Measurements from ENCODE around the gene PIERCE2. TPM values are rescaled to one million over a fixed set of nuclear protein-coding genes. Genes with fewer than 3 reads are reported as not detected.
A peak's percentile ranks its signal among the peaks of the same experiment; 100 is the strongest.
"Not testable (repeated sequence)": the region's sequence is repeated elsewhere in the genome, so short reads cannot be mapped to it uniquely, and the experiment has no call there.

PIERCE2 gene
- total RNA-seq, 1 experiment from 2014 or later: 3.5 TPM

GRCh38 chr15:55447030-55447394, 38.7 kb downstream of the PIERCE2 start:
- CTCF ChIA-PET; H3K36me3 Mint-ChIP-seq (ENCODE audit: insufficient read depth, unreplicated experiment); H3K4me1 Mint-ChIP-seq (ENCODE audit: insufficient read depth, unreplicated experiment); POLR2A ChIA-PET; BruUV-seq (replicated peaks); H3K27me3 Mint-ChIP-seq (ENCODE audit: insufficient read depth, unreplicated experiment); DNase-seq (ENCODE audit: unreplicated experiment); H3K9me3 Mint-ChIP-seq (ENCODE audit: unreplicated experiment); intact Hi-C loops (cut with micrococcal nuclease); H3K27ac Mint-ChIP-seq (ENCODE audit: low read depth, unreplicated experiment); H3K4me3 Mint-ChIP-seq (ENCODE audit: unreplicated experiment): not testable (repeated sequence)

GRCh38 chr15:55457401-55458022, 49.2 kb downstream of the PIERCE2 start:
- ChIA-PET POLR2A (no interaction called here), CTCF (interaction anchor here (0.6 to 0.9 kb wide), 3 partner anchors 15 to 485 kb away, joined by 3 to 6 read pairs (median 4); no protein-coding TSS in a partner anchor)
- no peaks in the 10 kb centered on the region for H3K4me1 Mint-ChIP-seq (ENCODE audit: insufficient read depth, unreplicated experiment)
- intact Hi-C loops (cut with micrococcal nuclease): no loop called here
- no peaks in the 10 kb centered on the region for H3K27me3 Mint-ChIP-seq (ENCODE audit: insufficient read depth, unreplicated experiment)
- no peak overlapping the region for H3K4me3 Mint-ChIP-seq (ENCODE audit: unreplicated experiment)
- no TSS peak for BruUV-seq (replicated peaks)
- peaks cover 5% of the 10 kb centered on the region for H3K36me3 Mint-ChIP-seq (ENCODE audit: insufficient read depth, unreplicated experiment)
- DNase-seq (ENCODE audit: unreplicated experiment): no peak
- TF ChIP-seq CTCF (IDR thresholded peaks at IDR 0.05; ENCODE audit: unreplicated experiment): no peak
- H3K9me3 Mint-ChIP-seq (ENCODE audit: unreplicated experiment): no peaks in the 10 kb centered on the region
- H3K27ac Mint-ChIP-seq (ENCODE audit: low read depth, unreplicated experiment): no peak overlapping the region

- DNase-seq (ENCODE audit: unreplicated experiment): no peak
- Mint-ChIP-seq H3K27me3 (ENCODE audit: insufficient read depth, unreplicated experiment) (no peaks in the 10 kb centered on the region), H3K4me1 (ENCODE audit: insufficient read depth, unreplicated experiment) (no peaks in the 10 kb centered on the region), H3K36me3 (ENCODE audit: insufficient read depth, unreplicated experiment) (peaks cover 5% of the 10 kb centered on the region), H3K4me3 (ENCODE audit: unreplicated experiment) (no peak overlapping the region), H3K9me3 (ENCODE audit: unreplicated experiment) (peaks cover 15% of the 10 kb centered on the region), H3K27ac (ENCODE audit: low read depth, unreplicated experiment) (no peak overlapping the region)
- ChIA-PET CTCF (interaction anchor here (0.6 kb wide), 1 partner anchor 11 kb away, joined by 4 read pairs; no protein-coding TSS in a partner anchor), POLR2A (no interaction called here)
- no TSS peak for BruUV-seq (replicated peaks)
- intact Hi-C loops (cut with micrococcal nuclease): no loop called here
- TF ChIP-seq CTCF (IDR thresholded peaks at IDR 0.05; ENCODE audit: unreplicated experiment): no peak
These were observed 53.2 kb downstream of the PIERCE2 start for GRCh38 chr15:55461447-55461846.

DNA sequence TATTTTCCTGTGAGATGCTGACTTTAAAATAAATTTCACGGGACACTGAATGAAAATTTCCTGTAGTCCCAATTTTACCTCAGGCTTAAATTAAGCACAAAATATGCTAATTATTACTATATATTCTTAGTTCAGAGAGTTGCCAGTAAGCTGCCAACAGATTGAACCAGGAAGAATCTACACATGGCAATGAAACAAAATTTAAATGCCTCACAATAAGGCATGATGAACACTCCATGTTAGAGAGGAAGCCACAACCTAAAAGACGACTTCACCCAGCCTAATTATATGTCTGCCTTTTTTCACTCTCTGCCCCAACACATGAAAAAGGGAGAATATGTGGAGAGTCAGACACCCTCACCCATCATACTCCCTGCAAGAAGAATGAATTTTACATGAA, 60.0 kb downstream of the PIERCE2 start:
- Mint-ChIP-seq H3K4me1 (ENCODE audit: insufficient read depth, unreplicated experiment) (no peaks in the 10 kb centered on the region), H3K9me3 (ENCODE audit: unreplicated experiment) (peaks cover 10% of the 10 kb centered on the region), H3K27me3 (ENCODE audit: insufficient read depth, unreplicated experiment) (no peaks in the 10 kb centered on the region), H3K27ac (ENCODE audit: low read depth, unreplicated experiment) (no peak overlapping the region), H3K4me3 (ENCODE audit: unreplicated experiment) (no peak overlapping the region), H3K36me3 (ENCODE audit: insufficient read depth, unreplicated experiment) (no peaks in the 10 kb centered on the region)
- TF ChIP-seq CTCF (IDR thresholded peaks at IDR 0.05; ENCODE audit: unreplicated experiment): no peak
- BruUV-seq (replicated peaks): no TSS peak
- intact Hi-C loops (cut with micrococcal nuclease): no loop called here
- CTCF ChIA-PET: no interaction called here
- POLR2A ChIA-PET: no interaction called here
- no peak for DNase-seq (ENCODE audit: unreplicated experiment)

Small RNA genes within 50 kb of the gene (microRNA-seq; reads per million reads assigned to microRNA genes)
- 35.4 reads per million, percentile 65 among the genes with 10 or more reads in this experiment for gene MIR628

Other genes with a start within 250 kb of the PIERCE2 start
- 162 and 167 TPM in 2 replicates for gene RSL24D1, start 211.6 kb upstream of the PIERCE2 start, total RNA-seq (2022)
- gene RAB27A, start 118.7 kb upstream of the PIERCE2 start, total RNA-seq (2022): 36.0 and 43.6 TPM in 2 replicates
- 13.9 and 16.1 TPM in 2 replicates for gene PIGBOS1, start 89.4 kb upstream of the PIERCE2 start, total RNA-seq (2022)
- 16.2 and 22.2 TPM in 2 replicates for gene PIGB, start 89.3 kb upstream of the PIERCE2 start, total RNA-seq (2022)
- 30.4 and 50.1 TPM in 2 replicates for gene CCPG1, start 136 bp upstream of the PIERCE2 start, total RNA-seq (2022)
- 3.8 and 4.0 TPM in 2 replicates for gene DNAAF4, start 99.7 kb downstream of the PIERCE2 start, total RNA-seq (2022)
- 3.9 and 5.1 TPM in 2 replicates for gene PYGO1, start 179.8 kb downstream of the PIERCE2 start, total RNA-seq (2022)